ENCODE results near the gene CSNK1G2.
"Not testable (repeated sequence)": the region's sequence is repeated elsewhere in the genome, so short reads cannot be mapped to it uniquely, and the experiment has no call there.

Gene CSNK1G2

DNA sequence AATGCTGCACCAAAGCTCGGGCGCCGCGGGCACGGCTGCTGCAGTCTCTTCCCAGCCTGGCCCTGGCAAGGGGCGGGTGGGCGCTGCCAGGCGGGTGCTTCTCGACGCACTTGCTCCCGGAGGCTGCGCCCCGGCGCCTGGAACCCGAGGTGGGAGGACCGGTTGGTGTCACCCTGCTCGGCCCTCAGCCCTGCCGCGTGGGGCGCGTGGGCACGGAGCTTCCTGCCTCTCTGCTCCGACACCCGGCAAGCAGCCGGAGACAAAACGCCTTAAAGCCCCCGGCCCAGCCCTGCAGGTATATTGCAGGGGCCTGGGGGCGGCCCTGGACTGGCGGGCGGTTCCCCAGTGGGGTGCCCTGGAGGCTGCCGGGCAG is 39.8 kb downstream of the CSNK1G2 start:
- H3K27ac Mint-ChIP-seq = no peak overlapping the region
- peaks cover 39% of the 10 kb centered on the region for H3K36me3 Mint-ChIP-seq
- no peak for ATAC-seq
- no peaks in the 10 kb centered on the region for H3K4me1 Mint-ChIP-seq
- H3K27me3 Mint-ChIP-seq = no peaks in the 10 kb centered on the region
- H3K4me3 Mint-ChIP-seq = no peak overlapping the region
- H3K9me3 Mint-ChIP-seq = no peaks in the 10 kb centered on the region

DNA sequence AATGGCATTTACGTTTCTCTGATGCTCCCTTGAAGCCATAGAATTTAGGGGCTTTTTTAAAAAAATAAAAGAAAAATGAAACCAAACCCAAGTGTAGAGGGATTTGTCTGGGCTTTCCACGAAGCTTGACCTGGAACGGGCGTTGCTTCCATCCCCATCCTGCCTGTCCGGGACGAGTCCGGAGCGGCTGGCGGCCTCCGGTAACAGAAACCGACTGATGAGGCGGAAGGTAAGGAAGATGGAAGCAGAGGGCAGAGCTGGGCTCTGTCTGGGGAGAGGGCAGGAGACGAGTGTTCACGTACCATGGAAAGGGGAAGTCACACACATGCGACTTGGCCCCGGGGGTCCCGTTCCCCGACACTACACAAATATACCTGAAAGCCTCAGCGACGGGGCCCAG is 40.3 kb downstream of the CSNK1G2 start:
- no peak for ATAC-seq
- Mint-ChIP-seq H3K27ac (no peak overlapping the region), H3K36me3 (peaks cover 44% of the 10 kb centered on the region), H3K27me3 (no peaks in the 10 kb centered on the region), H3K4me3 (no peak overlapping the region), H3K9me3 (no peaks in the 10 kb centered on the region), H3K4me1 (no peaks in the 10 kb centered on the region)

DNA sequence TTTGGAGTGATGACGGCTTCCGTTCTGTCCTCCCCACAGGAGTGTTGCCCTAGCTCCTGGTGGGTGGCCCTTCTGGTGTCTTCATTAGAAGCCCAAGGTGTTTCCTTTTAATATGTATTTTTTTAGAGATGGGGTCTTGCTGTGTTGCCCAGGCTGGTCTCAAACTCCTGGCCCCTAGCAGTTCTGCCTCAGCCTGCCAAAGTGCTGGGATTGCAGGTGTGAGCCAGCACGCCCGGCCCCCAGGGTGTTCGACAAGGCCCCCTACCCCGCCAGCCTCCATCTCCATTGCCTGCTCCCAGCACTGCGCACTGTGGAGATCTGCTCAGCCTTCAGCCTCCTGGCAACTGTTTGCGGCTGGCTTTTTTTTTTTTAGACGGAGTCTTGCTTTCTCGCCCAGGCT is 43.4 kb downstream of the CSNK1G2 start:
- no peak overlapping the region for H3K4me3 Mint-ChIP-seq
- H3K36me3 Mint-ChIP-seq = peaks cover 55% of the 10 kb centered on the region
- H3K9me3 Mint-ChIP-seq = no peaks in the 10 kb centered on the region
- no peaks in the 10 kb centered on the region for H3K4me1 Mint-ChIP-seq
- no peak overlapping the region for H3K27ac Mint-ChIP-seq
- H3K27me3 Mint-ChIP-seq = no peaks in the 10 kb centered on the region
- no peak for ATAC-seq

DNA sequence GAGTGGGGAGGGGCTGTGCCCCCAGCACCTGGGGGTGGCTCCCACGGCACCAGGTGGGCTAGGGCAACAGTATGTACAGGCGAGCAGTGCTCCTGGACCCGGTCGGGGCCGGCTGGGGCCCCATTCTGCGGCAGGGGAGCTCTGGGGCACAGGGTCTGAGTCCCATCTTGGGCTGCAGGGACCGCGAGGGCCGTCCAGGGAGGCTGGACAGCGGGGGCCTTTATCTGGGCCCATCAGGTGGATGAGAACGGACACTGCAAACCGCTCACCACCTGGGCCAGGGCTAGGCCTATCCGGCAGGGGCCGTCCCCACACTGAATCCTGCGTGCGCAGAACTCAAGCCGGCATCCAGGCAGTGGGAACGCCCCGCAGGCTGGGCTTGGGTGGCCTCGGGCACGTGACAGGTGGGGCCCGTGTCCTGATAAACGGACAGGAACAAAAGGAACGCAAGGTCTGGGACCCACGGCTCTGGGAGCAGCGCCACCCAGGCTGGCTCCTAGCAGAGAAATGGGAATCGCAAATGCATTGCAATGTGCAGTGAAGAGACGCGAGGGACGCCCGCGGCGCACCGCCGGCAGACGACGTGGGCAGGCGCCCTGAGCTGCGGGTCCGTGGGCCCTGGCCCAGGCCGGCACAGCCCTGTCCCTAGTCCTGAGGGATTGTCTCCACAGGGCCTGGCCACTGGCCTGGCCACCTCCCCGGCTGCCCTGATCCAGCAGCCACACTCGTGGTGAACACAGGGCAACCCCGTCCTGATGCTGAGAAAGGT is 44.8 kb downstream of the CSNK1G2 start:
- H3K36me3 Mint-ChIP-seq = peaks cover 58% of the 10 kb centered on the region
- no peaks in the 10 kb centered on the region for H3K27me3 Mint-ChIP-seq
- H3K4me1 Mint-ChIP-seq = no peaks in the 10 kb centered on the region
- peak; percentile 18 for ATAC-seq
- H3K9me3 Mint-ChIP-seq = no peaks in the 10 kb centered on the region
- no peak overlapping the region for H3K27ac Mint-ChIP-seq
- H3K4me3 Mint-ChIP-seq = no peak overlapping the region

DNA sequence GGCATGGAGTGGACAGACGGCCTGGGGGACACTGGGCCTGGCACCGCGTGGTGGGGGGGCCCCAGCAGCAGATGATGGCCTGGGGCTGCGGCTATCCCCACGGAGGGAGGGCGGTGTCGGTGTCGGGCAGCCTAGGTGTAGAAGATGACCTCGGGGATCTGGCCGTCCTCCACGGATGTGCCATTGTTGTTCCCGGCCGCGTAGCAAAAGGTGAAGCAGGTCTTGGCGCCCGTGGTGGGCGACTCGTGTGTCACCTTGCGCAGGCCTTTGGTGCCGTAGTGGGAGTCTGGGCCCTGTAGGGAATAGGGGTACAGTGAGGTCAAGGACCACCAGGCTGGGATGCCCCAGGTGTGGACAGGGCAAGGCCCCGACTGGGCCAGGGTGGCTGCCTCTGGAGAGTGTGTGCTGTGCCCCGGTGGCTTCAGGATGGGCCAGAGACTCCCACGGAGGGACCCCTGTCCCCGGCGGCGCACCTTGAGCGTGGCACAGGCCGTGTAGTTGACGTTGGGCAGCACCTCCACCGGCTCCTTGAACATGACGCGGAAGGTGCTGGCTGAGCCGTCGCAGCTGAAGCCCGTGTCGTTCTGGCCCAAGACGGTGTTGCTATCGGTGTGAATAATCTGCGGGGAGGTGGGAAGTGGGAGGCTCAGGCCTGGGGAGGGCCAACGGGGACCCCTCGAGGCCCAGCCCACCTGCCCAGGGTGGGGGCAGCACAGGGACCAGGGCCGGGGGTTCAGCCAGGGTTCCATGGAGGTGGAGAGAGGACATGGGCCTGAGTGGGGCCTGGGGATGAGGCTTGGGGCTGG is 45.6 kb downstream of the CSNK1G2 start:
- no peaks in the 10 kb centered on the region for H3K27me3 Mint-ChIP-seq
- H3K36me3 Mint-ChIP-seq = peaks cover 53% of the 10 kb centered on the region
- H3K4me3 Mint-ChIP-seq = no peak overlapping the region
- no peaks in the 10 kb centered on the region for H3K9me3 Mint-ChIP-seq
- peak; percentile 35 for ATAC-seq
- no peak overlapping the region for H3K27ac Mint-ChIP-seq
- H3K4me1 Mint-ChIP-seq = no peaks in the 10 kb centered on the region

DNA sequence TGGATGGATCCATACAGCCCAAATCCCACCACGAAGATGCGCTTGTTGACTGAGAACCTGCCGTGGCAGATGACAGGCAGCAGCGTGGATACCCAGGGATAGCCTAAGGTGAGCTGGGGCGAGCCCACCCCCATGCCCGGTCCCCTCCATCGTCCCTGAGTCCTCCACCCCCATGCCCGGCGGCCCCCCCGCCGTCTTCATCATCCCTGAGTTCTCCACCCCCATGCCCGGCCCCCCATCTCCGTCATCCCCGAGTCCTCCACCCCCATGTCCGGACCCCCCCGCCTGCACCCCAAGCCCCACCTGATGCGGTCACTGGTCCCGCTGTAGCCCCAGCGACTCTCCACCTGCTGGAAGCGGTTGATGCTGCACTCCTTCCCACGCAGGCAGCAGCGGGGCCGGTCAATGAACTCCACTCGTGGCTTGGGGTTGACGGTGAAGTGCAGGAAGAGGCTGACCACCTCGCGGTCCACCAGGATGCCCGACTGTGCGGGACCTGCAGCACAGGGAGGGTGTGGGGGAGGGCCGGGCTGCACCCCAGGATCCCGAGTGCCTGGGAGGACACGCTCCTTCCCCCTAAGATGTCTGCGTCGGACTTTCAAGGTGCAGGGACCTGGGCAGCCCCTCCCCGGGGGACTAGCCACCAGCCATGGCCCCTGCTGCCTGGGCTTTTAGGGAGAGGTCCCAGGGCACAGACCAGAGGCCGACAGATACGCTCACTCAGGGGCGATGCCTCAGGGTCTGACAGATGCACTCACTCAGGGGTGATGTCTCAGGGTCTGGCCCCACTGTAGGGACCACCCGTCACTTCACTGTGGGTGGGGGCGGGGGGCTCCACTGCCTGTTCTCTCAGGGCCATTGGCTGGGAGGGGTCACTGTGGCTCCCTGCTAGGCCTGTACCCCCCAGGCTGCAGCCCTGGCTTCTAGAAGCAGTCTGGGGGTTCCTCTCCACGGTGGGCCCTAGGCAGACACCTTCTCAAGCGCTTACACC is 46.5 kb downstream of the CSNK1G2 start:
- Mint-ChIP-seq H3K4me3 (no peak overlapping the region), H3K36me3 (peaks cover 49% of the 10 kb centered on the region), H3K27ac (no peak overlapping the region), H3K9me3 (no peaks in the 10 kb centered on the region), H3K4me1 (no peaks in the 10 kb centered on the region), H3K27me3 (no peaks in the 10 kb centered on the region)
- peak; percentile 10 for ATAC-seq

DNA sequence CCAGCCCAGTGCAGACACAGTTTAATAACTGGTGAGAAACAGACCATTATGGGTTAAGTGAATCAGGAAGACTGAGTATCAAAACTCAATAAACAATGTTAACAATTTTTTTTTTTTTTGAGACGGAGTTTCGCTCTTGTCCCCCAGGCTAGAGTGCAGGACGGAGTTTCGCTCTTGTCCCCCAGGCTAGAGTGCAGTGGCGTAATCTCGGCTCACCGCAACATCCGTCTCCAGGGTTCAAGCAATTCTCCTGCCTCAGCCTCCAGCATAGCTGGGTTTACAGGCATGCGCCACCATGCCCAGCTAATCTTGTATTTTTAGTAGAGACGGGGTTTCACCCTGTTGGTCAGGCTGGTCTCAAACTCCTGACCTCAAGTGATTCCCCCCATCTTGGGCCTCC is 47.5 kb downstream of the CSNK1G2 start:
- not testable (repeated sequence) for H3K9me3 Mint-ChIP-seq, ATAC-seq, H3K4me3 Mint-ChIP-seq, H3K4me1 Mint-ChIP-seq, H3K27me3 Mint-ChIP-seq, H3K27ac Mint-ChIP-seq
- H3K36me3 Mint-ChIP-seq = peaks cover 46% of the 10 kb centered on the region

DNA sequence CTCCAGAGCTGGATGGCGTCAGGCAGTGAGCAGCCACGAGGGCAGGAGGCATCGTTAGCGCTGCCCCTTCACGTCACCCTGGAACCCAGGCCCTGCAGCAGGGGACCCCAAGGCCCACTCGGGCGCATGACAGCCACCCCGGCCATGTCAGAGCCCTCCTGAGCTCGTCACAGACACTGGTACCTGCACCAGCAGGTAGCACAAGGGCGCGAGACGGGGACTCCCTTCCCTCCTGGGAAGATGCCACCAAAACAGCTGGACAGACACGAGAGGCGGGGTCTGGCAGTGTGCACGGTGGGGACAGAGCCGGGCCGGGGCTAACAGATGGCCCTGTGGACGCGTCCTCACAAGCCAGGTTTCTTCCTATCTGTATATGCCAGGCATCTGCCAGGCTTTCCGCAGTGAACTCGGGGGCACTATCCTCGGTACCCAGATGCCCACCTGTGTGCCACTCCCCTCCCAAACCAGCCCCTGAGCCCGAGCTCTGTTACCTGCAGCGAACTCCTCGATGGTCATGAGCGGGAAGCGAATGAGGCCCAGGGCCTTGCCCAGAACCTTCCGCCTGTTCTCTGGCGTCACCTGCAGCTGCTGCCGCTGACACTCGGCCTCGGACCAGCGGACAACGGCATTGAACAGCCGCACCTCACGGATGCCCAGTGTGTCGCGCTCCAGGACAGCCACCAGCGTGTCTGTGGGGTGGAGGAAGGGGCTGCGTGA is 48.7 kb downstream of the CSNK1G2 start:
- Mint-ChIP-seq H3K9me3 (no peaks in the 10 kb centered on the region), H3K4me3 (no peak overlapping the region), H3K27me3 (no peaks in the 10 kb centered on the region), H3K4me1 (no peaks in the 10 kb centered on the region), H3K27ac (no peak overlapping the region), H3K36me3 (peaks cover 43% of the 10 kb centered on the region)
- ATAC-seq = no peak

DNA sequence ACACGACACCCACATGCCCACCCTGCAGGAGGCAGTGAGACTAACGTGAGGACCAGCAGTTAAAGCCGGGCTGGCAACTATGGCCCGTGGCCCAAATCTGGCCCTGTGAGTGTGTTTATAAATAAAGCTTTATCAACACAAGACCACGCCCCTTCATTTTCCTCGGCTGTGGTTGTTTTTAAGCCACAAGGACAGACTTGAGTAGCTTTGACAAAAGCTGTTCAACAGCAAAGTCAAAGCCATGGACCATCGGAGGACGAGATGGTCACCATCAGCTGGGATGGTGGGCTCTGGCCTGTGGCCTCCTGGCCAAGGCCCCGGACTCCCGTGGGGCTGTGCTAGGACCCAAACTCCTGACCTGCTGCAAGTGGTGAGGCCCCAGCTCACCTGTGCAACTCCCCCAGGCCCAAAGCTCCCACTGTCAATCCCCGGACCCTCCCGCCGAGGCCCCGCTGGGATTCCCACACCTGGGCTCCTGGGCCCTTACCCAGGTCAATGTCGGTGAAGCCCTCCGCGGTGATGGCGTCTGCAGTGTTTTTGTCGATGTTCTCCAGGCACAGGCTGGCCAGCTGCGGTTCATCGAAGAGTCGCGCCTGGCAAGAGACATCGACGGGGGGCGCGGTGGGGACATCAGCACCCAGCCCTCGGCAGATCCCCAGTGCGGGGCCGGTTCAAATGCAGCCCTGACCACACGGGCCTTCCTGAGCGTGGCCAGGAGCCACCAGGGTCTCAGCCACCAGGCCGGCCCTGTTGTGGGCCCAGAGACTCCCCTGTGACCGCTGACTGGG is 49.5 kb downstream of the CSNK1G2 start:
- H3K4me1 Mint-ChIP-seq = no peaks in the 10 kb centered on the region
- peaks cover 37% of the 10 kb centered on the region for H3K36me3 Mint-ChIP-seq
- H3K9me3 Mint-ChIP-seq = no peaks in the 10 kb centered on the region
- ATAC-seq = no peak
- H3K4me3 Mint-ChIP-seq = no peak overlapping the region
- no peak overlapping the region for H3K27ac Mint-ChIP-seq
- no peaks in the 10 kb centered on the region for H3K27me3 Mint-ChIP-seq

DNA sequence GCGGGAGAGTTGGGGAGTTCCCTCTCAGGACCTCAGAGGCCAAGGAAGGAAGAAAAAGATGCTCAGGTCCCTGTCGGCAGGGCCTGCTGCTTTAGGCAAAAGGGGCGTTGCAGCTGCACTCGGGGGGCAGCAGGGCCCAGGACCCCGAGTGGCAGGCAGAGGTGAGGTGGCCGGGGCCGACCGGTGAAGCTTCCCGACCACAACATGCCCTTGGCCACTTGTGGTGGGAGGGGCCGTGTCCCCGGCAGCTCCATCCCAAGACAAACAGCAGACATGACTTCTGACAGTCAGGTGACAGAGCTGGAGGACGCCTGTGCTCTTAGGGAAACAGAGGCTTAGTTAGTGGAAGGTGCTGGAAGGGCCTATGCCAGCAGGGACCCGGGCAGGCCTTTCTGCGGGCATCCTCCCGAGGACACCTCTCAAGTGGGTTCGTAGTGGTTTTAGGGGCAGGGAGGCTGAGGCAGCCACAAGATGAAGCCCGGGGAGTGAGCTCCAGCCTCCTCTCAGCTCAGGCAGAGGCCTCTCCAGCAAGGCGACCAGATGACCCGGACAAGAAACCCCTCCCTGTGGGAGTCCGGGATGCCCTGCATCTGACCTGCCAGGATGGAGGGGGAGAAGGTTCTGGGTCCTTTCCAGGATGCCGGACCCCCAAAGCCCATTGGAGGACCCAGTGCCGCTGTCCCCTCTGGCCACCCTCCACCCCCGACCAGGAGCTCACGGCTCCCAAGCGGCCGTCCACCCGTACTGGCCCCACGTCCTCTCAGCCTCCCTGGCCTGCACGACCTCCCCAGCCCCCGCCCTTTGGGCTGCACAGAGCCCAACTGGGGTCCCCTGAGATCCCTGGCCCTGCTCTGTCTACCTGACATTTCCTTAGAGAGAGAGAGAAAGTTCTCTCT is 50.3 kb downstream of the CSNK1G2 start:
- Mint-ChIP-seq H3K27me3 (no peaks in the 10 kb centered on the region), H3K4me3 (no peak overlapping the region), H3K9me3 (no peaks in the 10 kb centered on the region), H3K36me3 (peaks cover 36% of the 10 kb centered on the region), H3K27ac (no peak overlapping the region), H3K4me1 (no peaks in the 10 kb centered on the region)
- ATAC-seq = no peak

DNA sequence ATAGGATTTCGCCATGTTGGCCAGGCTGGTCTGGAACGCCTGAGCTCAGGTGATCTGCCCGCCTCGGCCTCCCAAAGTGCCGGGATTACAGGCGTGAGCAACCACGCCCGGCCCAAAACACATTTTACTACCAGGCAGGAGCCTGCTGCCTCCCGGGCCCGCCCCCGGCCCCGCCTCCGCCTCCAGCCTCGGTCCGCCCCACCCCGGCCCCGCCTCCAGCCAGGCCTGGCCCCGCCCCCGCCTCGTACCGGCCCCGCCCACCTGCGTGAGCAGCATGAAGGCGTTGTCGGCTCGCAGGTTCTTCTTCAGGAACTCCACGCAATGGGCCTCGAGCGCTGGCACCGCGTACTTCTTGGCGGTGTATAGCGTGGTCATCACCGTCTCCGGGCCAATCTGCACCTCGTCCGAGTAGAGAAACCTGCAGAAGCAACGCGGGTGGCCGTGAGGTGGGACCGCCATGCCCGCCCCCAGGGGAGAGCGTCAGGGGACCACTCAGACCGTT is 51.8 kb downstream of the CSNK1G2 start:
- H3K4me3 Mint-ChIP-seq = no peak overlapping the region
- ATAC-seq = no peak
- no peaks in the 10 kb centered on the region for H3K9me3 Mint-ChIP-seq
- peaks cover 40% of the 10 kb centered on the region for H3K36me3 Mint-ChIP-seq
- no peak overlapping the region for H3K27ac Mint-ChIP-seq
- H3K4me1 Mint-ChIP-seq = peaks cover 5% of the 10 kb centered on the region
- no peaks in the 10 kb centered on the region for H3K27me3 Mint-ChIP-seq

DNA sequence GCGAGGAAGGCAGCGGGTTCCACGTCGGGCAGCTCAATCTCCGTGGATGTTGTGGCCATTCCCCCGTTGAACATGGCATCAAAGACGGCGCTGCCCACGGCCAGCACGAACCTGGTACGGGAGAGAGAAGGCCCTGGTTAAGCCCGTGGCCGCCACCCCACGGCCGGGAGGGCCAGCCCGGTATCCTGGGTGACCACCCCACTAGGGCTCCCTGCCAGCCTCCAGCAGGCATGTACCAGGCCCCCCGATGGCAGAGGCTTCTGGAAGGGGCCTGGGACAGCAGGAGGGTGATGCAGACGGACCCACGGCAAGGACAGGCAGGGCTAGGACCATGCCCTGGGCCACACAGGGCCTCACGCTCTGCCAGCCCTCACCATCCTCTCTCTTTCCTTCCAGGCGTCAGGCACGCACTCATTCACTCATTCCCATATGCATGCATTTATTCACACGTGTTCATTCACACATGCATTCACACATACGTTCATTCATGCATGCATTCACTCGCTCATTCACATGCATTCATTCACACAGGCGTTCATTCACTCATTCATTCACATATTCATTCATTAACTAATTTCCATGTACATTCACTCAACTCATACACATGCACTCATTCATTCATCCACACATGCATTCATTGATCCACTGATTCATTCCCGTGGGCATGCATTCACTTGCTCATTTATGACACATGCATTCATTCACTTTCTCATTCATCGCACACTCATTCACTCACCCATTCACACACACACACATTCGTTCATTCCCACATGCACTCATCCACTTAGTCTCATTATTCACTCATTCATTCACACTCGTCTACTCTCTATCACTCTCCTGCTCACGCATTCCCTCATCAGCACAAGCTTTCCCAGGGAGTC is 56.6 kb downstream of the CSNK1G2 start:
- Mint-ChIP-seq H3K36me3 (peaks cover 41% of the 10 kb centered on the region), H3K27me3 (no peaks in the 10 kb centered on the region), H3K4me1 (peaks cover 28% of the 10 kb centered on the region), H3K27ac (no peak overlapping the region), H3K4me3 (no peak overlapping the region), H3K9me3 (no peaks in the 10 kb centered on the region)
- ATAC-seq = no peak

Measured in stimulated activated memory B cell treated with anti-CD40 and anti-IgM and Interleukin-4, amounts not matched to agents 10 μg/mL and 1 μg/mL and 100 μg/mL, for 72 hours (primary cell).